ENCODE data around the gene MAGI2.

- TF ChIP-seq CTCF (conservative IDR thresholded peaks at IDR 0.05; ENCODE audit: low read depth, low read length): no peak
- TF ChIP-seq EZH2 (IDR thresholded peaks at IDR 0.05; ENCODE audit: borderline replicate concordance, low read depth, low read length, poor library complexity, severe bottlenecking): no peak
Observed at GRCh38 chr7:78134774-78135173, 1318.7 kb downstream of the MAGI2 start.

Data from A673 (cell line).